Embryonic facial prominence (tissue), 1 donor: ENCODE data around the gene TRAPPC3.

ENCODE experiments used
- DNase-seq: peaks from one replicate; pipeline ENCODE4 v3.0.0-alpha.2; 2016; ENCODE audit errors: extremely low spot score

Gene TRAPPC3

GRCh38 chr1:36126797-36127500, 22.3 kb downstream of the TRAPPC3 start:
- no peak for DNase-seq

- DNase-seq = no peak
These were observed 23.1 kb downstream of the TRAPPC3 start for GRCh38 chr1:36126005-36126716.

- DNase-seq = no peak
These were observed 23.9 kb downstream of the TRAPPC3 start, which contains the start of gene COL8A2 for GRCh38 chr1:36125129-36125991. Gene COL8A2 (minus strand): TSS chr1:36125222. CDS start chr1:36100242, 24,980 bp downstream.

- DNase-seq = no peak
These were observed 24.7 kb downstream of the TRAPPC3 start for GRCh38 chr1:36124404-36125128.

DNA sequence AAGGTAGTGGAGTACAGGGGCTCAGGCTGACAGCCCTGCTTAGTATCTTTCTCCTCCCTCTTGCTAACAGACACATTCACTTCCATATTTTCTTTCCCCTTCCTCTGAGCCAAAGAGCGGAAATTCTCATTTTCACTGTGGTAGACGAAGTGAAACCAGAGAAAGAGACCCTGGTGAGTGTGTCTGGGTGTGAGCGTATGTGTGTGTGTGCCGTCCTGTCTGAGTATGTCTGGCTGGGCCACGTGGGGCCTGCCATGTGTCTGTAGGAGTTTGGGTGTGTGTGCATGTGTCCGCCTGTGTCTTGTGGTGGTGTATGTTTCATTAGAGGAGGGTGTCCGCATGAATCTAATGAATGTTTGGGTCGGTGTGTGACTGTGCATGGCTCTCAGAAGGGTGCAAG, 25.9 kb downstream of the TRAPPC3 start:
- no peak for DNase-seq

GRCh38 chr1:36122062-36123030, 26.9 kb downstream of the TRAPPC3 start:
- DNase-seq = no peak

- DNase-seq = no peak
These were observed 29.8 kb downstream of the TRAPPC3 start for GRCh38 chr1:36119456-36119855.

- no peak for DNase-seq
These were observed 30.7 kb downstream of the TRAPPC3 start for GRCh38 chr1:36118447-36119204.

GRCh38 chr1:36116901-36117300, 32.4 kb downstream of the TRAPPC3 start:
- DNase-seq = no peak

DNA sequence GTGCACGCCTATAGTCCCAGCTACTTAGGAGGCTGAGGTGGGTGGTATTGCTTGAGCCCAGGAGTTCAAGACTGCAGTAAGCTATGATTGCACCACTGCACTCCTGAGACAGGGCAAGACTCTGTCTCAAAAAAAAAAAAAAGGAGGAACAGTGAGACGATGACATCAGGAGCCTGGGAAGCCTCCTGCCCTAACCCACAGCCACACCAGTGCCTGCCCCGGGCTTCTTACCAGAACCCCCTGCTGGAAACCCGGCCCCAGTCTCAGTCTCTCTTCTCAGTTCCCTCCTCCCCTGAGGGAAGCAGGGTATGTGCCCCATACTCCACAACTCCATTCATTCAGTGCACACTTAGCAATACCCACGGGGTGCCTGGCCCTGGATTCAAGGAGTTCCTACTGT, 33.4 kb downstream of the TRAPPC3 start:
- no peak for DNase-seq

DNA sequence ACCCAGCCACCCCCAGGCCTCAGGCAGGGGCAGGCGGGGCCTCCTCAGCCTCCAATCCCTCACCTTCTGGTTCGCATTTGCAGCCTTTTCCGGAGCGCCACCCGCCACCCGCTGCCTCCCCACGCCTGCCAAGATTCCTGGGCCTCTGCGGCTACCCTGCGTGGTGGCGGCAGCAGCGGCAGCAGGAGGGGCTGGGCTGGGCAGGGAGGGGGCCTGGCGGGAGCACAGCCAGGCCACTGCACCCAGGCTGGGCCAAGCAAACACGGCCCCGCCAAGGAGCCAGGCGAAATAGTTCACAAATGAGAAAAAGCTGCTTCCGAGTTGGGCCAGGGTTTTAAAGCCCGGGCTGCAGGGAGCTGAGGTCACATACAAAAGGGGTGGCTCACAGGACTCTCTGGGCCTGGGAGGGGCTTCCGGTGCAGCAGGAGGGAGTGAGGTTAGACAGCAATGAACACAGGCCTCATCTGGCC, 34.1 kb downstream of the TRAPPC3 start:
- DNase-seq = no peak

DNA sequence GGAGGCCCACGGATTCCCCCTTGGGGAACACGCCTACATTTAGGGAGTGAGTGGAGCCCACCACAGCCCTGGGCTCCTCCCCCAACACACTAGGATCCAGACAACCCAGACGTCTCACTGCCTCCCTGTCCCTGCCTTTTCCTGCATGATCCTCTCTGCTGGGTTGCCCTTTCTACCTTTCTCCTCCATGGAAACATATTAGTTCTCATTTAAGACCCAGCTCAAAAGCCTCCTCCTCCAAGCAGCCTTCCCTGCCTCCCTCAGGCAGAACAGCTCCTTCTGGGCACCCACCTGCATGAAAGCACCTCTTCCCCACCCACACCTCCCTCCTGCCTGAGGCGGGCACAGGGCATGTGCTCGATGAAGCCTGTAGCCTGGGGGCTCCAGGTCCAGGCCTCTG, 34.9 kb downstream of the TRAPPC3 start:
- DNase-seq = no peak

DNA sequence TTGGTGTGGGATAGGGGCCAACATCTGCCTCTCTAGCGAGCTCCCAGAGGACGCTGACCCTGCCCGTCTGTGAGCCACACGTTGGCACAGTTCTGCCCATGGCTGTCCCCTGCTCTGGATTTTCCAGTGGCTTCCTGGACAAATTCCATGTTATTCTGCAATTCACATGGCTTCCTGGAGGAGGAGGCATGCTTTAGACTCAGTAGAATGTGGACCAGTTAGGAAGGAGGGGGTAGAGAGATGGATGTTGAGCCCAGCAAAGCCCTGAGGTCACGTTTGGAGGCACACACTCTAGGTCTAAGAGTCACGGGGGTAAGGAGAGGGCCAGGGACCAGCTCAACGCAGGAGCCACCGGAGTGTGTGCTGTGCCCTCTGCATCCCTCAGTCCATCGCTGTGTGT, 36.5 kb downstream of the TRAPPC3 start:
- no peak for DNase-seq

GRCh38 chr1:36111151-36111550, 38.1 kb downstream of the TRAPPC3 start:
- DNase-seq = no peak

DNA sequence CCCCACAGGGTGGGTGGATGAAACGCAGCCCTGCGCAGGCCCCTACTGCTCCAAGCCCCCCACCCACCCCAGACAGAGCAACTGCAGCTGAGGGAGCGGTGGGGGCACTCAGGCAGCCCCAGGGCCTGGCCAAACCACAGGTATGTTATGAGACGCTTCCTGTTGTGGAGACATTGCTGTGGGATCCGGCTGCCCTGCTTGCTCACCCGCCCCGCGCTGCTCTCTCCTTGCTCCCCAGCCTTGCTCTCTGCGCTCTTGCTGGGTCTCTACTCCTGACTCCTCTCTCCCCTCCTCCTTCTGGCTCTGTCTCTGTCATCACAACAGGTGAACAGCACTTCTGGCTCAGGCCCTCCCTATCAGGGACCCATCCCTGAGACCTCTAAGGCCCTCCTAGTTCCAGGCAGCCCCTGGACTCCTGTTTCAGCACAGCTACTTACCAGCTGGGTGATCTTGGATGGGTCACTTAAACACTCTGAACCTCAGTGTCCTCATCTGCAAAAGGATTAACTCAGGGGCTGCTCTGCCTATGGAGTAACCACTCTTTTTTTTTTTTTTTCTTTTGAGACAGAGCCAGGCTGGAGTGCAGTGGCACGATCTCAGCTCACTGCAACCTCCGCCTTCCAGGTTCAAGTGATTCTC, 40.1 kb downstream of the TRAPPC3 start:
- DNase-seq = peak; percentile 65

- DNase-seq = no peak
These were observed 41.0 kb downstream of the TRAPPC3 start for GRCh38 chr1:36108314-36108713.

GRCh38 chr1:36107394-36107793, 41.9 kb downstream of the TRAPPC3 start:
- DNase-seq = no peak

- DNase-seq = no peak
These were observed 43.0 kb downstream of the TRAPPC3 start for GRCh38 chr1:36106269-36106668.

DNA sequence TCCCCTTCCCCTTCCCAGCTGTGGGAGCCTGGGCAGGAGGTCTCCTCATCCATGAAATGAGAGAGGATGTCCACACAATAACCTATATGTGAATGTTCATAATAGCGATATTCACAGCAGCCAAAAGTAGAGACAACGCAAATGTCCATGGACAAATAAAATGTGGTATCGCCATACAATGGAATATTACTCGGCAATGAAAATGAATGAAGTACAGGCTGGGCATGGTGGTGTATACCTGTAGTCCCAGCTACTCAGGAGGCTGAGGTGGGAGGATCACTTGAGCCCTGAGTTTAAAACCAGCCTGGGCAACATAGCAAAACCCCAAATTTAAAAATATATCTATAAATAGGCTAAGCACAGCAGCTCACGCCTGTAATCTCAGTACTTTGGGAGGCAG, 47.7 kb downstream of the TRAPPC3 start:
- DNase-seq = no peak
